ENCODE data around the gene SMYD3. TPM values are rescaled to one million over a fixed set of nuclear protein-coding genes. Genes with fewer than 3 reads are reported as not detected.

SMYD3 gene
- polyA plus RNA-seq, 12 donors: 7.7 to 11.6 (median 9.9) TPM; not detected in 2

DNA sequence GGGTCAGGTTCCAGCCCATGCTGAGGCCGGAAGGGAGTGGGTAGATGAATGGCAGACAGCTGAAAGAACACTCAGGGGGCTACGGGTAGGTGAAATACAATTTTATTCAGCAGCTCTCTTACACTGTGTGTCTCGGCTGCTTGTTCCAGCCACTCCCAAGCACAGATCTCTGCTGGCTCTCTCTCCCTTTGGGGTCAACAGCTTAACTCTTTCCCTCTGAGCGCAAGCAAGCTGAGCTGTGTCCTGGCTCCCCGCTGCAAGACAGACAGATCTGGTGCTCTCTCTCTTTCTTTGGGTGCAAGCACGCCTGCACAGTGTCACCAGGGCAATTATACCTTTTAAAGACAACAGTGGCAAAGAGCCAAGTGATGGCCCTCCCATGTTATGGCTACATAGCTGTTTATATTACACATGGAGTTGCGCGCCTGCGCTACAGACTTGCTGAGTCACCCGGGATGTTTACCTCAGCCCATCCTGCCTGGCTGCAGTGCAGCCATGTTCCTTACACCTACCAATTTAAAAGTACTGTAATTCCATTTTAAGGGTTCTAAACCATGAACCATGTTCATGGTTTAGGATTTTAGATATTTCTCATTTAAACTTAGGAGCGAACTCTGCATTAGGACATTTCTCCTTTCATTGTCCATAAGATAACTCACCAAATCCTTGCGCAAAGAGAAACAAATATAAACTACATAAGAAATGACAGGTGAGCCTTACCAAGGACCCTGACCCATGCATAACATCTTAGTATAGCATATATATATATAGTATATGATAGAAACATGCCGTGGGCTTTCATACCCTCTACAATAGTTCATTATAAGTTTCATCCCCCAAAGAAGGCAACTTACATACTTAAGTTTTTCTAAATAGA, 396.5 kb downstream of the SMYD3 start:
- no peak for DNase-seq

DNA sequence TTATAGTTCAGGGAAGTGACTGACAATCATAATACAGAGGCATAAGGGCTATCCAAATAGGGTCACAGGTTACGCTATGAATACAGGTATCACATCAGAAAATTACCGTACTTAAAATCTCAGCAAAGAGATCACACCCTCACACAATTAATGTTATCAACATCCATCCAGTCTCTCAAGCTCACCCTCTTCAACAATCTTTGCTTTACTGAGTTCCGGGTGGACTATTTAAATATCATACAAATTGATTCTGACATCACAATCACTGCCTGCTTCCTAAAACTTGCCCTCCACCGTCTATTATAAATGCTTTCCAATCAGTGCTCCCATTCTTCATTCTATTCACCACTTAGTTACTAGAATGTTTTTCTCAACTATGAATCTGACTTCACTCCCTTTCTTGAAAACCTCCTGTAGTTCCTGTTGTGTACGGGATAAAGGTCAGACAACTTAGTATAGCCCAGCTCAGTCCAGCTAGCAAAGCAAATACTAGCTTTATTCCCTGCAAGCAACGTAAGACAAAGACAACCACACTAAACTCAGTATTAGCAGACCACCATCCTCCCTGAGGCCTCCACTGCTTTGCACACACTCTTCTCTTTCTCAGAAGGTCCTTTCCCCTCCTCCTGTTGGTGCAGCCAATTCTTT, 398.7 kb downstream of the SMYD3 start:
- no peak for DNase-seq

DNA sequence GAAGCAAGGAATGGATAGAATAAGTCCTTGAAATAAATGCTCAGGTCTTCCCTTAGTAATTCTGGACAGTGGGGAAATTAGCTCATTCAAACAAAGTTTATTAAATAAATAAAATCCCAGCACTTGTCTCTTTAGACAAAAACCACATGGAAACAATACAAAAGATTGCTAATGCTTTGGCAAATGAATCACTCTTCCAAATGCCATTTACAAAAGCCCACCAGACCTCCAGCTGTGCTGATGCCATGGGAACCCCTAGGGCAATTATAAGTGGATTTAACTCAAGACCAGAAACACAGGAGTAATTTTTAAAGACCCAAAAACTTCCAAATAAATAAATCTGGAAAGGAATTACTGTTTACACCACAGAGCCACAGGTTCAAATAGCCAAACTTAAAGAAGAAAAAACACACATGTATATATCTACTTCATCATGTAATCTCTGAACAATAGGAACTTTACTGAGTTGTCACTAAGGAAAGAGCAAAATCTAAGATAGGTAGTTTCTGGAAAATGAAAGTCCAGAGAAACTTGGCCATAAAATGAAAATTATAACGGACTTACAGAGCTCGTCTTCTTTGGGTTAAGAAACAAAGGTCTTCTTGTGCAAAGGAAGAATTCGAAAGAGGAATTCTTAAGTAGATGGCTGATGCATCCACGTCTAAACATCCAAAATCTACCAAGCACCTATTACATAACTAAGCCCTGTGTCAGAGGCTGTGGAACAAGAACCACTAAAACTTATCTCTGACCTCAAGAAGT, 399.4 kb downstream of the SMYD3 start:
- DNase-seq: no peak

DNA sequence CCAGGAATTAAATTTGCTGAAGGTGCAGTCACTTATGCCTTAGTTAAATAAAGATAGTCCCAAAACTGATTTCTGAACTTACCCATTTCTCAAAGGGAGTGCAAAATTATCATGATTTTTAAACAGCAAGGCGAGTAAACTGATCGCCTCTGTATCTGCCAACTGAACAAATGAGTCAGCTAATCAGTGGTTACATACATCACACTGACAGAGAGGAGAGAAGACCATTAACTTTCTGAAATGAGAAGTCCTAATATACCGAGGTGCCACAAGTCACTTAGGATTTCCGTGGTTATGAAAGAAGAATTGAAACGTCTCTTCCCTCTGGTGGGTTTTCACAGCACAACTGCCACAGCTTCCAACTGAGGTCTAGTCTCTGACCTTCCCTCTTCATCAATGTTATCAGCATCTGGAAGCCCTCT, 400.7 kb downstream of the SMYD3 start:
- DNase-seq: no peak

DNA sequence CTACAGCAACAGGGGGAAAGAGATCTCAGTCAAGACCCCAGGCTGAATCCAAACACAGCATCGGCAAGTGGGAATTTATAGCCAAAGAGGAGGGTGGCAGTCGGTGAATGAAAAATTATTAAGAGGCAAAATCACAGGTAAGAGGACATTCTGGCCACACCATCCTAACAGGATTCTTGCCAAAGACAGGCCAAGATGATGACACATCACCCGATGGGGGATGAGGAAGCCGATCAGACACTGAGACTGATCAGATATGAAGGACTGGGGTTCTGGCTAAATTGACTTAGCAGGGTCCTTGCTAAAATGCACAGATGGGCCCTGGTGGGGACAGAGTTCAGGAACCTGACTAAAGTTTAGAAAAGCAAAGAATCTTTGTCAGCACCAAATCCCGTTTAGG, 402.2 kb downstream of the SMYD3 start:
- DNase-seq: no peak

DNA sequence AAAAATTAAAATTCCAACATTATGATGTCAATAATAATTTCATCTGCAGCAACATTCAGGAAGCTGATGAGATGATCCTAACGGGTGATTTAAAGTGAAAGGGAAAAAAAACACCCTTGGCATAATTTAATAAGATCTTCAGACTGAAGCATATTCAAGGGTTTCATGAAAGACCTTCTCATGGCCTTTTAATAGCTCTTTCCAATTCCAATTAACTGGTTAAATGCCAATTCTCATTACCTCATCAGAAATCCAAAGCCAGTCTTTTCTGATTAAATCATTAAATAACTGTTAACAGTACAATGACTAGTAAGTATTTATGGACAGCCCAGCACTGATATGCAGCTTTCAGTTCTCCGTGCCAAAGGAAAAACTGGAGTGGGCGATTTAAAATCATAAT, 407.5 kb downstream of the SMYD3 start:
- DNase-seq: no peak

DNA sequence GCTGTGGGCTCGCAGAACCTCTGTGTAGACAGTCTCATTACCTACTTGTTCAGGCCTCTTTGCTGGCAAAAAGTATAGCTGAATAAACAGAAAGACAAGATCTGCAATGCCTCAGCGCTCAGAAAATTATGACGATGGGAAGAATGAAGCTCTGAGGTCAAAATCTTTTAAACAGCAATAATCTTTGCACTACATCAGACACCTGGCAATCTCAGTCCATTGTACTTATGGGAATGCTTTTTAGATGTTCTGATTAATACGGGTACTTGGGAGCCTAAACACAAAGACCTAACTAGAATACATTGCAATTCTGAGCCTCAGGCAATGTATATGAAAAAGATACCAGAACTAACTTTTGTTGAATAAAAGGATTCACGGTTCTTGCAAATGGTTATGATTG, 410.7 kb downstream of the SMYD3 start:
- DNase-seq: no peak

DNA sequence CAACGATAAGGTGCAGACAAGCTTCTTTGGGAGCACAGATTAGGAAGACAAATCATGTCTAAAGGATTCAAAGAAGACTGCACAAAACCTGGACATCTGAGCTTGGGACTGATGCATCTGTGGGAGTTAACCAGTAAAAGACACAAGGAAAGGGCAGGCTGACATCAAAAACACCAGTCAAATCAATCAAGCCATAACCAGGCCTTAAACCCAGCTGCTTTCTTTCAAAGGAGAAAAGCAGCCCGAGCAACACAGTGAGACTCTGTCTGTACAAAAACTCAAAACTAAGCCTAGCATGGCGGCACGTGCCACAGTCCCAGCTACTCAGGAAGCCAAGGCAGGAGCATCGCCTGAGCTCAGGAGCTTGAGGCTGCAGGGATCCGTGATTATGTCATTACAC, 411.6 kb downstream of the SMYD3 start:
- DNase-seq: no peak

DNA sequence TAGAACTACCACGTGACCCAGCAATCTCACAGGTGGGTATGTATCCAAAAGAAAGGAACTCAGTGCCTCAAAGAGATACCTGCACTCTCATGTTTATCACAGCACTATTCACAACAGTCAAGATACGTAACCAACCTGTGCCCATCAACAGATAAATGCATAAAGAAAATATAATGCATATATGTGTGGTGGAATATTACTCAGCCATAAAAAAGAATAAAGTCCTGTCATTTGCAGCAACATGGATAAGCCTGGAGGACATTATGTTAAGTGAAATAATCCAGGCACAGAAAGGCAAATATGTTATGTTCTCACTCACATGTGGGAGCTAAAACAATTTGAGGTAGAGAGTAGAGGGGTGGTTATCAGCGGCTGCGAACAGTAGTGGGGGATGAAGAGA, 413.8 kb downstream of the SMYD3 start:
- DNase-seq: no peak

DNA sequence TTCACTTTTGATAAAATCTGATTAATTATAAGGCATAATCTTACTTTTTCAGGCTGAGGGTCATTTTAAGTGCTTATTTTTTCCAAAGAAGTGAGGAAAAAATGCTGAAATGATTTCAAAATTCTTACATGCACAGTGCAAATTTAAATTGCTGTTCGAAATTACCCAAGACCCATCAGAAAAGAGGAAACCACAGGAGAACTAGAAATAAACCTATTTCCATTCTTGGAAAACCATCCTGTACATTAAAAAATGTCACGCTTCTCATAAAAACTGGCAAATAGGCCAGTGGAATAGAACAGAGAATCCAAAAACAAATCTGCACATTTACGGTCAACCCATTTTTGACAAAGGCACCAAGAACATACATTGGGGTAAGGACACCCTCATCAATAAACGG, 414.9 kb downstream of the SMYD3 start:
- DNase-seq: no peak

DNA sequence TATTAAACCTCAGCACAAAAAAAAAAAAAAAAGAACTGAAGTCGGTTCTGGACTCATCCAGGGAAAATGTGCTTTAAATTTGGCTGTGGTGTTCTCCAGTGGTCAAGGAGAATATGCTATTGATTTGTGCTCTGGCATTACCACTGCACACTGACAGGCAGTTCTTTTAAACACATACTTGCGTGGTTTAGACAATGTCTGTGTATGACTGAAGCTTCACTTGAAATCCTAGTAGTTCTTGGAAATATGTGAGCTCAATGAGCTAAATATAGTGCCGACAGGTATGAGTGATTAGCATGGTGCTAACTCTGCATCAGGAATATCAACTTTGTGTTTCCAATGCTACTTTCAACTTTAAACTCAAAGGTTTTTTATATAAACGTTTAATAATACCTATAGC, 415.6 kb downstream of the SMYD3 start:
- DNase-seq: no peak

DNA sequence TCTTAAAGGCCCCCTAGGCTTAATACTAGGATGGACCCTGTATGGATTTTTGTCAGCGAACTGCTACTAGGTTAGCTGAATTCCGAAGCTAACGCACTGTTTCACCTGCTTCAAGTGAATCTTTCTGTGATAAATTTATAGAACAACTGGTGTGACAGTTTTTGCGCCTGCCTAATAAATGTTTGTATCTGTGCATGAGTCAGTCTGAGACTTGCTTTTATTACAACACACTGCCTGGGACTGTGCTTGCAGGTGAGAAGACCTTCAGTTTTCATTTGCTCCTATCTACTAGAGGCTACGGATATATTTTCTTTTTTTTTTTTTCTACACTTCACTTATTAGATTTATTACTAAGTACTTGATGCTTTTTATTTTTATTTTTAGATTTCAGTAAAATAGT, 420.9 kb downstream of the SMYD3 start:
- DNase-seq: no peak

DNA sequence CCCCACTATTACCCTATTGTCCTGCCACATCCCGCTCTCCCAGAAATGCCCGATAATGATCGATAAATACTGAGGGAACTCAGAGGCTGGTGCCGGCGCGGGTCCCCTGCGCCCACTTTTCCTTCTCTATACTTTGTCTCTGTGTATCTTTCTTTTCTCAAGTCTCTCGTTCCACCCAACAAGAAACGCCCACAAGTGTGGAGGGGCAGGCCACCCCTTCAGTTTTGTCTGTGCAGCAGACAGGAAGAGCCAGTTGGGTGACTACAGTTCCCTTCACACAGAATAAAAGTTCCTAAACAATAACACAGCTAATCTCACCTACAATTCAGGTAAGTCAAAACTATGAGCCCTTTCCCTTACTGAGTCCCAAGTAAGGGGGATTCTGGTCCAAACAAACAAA, 423.7 kb downstream of the SMYD3 start:
- DNase-seq: no peak

DNA sequence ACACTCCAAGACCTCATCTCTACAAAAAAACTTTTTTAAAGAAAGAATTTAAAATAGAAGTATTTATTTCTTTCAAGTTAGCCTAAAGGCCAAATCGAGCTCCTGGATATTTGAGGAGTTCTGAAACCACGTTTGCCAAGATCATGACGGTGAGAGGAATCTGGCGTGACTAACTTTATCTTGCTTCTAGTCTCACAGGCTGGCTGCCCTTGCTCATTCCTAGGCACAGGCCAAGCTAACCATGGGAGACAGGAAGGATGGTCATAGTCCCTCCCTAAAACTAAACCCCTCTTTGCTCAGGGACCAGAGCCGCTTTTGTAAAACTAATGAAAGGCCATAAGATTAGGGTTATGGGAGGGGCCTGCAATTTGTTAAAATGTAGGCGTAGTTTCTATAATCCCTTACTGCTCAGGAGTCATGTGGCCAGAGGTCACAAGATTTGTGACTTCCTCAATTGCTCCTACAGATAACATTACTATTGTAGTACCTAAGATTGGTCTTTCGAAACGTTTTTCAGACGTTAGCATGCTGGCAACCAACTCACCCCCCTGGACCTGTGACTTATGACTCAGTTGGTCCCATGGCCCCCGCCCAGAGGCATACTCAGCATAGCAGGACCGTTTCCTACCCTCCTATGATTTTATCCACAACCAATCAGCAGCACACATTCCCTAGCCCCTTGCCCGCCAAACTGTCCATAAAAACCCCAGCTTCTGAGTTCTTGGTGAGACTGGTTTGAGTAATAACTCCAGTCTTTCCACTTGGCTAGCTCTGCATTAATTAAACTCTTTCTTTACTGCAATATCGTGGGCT, 425.0 kb downstream of the SMYD3 start:
- no peak for DNase-seq

DNA sequence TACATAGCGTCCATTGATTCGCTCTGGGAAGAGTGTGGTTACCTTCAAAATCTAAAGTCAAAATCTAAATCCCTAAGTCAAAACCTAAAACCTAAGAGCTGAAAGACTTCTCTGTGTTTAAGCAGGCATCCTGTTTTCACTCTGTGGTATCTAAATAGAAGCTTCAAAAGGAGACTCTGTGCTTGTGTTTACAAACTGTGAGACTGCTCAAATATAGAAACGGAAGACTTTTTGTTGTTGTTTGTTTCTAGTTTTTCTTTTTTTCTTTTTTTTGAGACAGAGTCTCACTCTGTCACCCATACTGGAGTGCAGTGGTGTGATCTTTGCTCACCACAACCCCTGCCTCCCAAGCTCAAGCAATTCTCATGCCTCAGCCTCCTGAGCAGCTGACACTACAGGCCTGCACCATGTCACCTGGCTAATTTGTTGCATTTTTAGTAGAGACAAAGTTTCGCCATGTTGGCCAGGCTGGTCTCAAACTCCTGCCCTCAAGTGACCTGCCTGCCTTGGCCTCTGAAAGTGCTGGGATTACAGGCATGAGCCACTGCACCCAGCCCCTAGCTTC, 425.9 kb downstream of the SMYD3 start:
- DNase-seq: no peak

DNA sequence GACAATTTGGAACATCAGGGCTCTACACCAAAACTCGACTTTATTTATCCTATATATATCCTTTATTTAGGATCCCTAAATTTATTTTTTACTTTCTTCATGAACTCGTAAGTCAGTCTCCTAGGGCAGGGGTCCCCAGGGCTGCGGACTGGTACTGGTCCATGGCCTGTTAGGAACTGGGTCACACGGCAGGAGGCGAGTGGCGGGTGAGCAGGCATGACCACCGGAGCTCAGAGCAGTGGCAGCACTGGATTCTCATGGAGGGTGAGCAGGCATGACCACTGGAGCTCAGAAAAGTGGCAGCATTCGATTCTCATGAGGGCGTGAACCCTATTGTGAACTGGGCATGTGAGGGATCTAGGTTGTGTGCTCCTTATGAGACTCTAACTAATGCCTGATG, 427.0 kb downstream of the SMYD3 start:
- DNase-seq: no peak

DNA sequence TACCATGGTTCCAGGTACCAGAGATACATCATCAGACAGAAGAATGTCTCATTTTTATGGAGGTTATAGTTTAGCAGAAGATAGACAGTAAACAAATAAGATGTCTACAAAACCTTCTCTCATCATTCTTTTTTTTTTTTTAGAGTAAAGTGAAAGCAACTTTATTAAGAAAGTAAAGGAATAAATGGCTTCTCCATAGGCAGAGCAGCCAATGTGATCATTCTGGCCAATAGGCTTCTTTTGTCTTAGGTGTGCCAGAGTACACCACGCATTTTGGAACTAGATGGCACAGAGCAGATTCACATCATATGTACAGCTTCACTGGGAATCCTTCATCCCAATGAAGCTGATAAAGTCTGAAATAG, 428.2 kb downstream of the SMYD3 start:
- no peak for DNase-seq

DNA sequence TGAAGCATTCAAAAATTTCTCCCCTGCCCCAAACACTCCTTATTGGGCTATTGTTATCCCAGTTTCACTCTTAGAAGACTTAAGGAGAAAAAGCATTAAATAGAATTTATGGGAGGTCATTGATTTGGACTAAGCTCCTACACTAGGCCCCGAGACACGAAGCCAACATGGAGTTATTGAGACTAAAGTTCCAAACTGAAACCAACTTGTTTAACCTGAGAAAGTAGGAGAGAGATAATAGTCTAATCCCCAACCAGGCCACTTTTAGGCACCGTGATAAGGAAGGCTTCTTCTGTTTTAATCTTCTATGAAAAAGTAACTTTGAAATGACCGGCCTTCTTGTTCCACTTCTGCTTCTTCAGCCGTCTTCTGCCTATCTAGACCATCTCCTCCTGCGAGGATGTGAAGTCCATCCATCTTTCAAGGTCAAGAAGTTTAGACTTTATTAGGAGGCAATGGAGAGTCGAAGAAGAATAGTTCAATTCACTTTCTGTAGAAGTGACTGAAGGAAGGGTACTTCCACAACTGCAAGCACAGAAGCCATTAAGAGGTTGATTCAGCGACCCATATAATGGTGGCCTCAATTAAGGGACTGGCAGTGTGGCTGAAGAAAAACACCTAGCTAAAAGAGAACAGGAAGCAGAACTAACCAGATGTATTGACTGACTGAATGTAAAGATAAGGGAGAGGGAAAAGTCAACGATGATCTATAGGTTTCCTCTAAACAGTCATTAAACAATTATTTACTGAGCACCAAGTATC, 428.8 kb downstream of the SMYD3 start:
- DNase-seq: no peak

DNA sequence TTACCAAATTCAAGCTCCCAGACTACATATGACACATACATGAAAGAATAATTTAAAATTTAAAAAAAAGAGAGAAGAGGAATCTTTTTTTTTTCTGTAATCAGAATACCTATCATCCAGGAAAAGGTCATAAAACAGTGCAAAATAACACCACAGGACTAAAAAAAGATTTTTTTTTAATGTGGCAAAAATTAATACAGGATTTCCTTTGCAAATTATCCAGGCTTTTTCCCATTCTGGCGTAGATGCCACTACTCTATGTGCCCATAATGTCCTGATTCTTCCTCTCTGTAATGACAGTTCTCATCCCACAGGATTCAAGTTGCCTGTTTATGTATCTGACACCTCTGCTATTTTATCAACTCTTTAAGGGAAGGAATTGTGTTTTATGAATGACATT, 429.6 kb downstream of the SMYD3 start:
- no peak for DNase-seq

DNA sequence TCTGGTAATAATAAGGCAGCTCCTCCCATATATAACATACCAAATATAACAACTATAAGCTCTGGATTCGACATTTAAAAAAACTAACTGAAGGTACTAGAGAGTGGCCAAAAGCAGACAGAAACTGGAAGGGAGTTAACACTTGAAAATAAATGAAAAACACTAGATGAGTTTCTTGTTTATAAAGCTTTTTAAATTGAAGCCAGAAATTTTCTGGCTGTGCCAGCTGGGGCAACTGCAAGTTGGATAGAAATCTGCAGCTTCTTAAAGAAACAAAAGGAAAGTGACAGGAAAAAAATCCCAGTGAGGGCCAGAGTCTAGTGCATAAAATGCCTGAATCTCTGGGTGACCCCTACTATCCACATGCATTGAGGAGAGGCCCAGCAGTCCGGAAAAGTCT, 432.7 kb downstream of the SMYD3 start:
- no peak for DNase-seq

DNA sequence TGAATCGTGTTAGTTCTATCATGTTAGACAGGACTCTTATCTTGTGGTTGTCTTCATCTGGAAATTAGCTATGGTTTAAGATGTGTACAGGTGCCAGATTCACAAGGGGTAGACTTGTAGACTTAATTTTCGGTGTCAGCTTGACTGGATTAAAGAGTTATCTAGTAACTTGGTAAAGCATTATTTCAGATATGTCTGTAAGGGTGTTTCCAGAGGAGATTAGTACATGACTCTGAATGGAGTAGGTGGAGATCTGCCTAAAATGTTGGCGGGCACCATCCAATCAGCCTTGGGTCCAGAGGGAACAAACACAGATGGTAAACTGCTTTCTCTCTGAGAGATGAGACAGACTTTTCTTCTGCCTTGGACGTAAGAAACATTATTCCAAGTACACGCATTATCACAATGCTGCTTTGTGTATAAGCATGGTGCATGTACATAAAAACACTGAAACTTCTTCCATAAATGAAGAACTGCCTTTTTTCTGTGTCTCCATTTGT, 434.6 kb downstream of the SMYD3 start:
- DNase-seq: no peak
